ENCODE measurements around the gene AP1G2.

GRCh38 chr14:23572836-23573235 is 5.2 kb upstream of the AP1G2 start:
- TF ChIP-seq, protein P1, sequence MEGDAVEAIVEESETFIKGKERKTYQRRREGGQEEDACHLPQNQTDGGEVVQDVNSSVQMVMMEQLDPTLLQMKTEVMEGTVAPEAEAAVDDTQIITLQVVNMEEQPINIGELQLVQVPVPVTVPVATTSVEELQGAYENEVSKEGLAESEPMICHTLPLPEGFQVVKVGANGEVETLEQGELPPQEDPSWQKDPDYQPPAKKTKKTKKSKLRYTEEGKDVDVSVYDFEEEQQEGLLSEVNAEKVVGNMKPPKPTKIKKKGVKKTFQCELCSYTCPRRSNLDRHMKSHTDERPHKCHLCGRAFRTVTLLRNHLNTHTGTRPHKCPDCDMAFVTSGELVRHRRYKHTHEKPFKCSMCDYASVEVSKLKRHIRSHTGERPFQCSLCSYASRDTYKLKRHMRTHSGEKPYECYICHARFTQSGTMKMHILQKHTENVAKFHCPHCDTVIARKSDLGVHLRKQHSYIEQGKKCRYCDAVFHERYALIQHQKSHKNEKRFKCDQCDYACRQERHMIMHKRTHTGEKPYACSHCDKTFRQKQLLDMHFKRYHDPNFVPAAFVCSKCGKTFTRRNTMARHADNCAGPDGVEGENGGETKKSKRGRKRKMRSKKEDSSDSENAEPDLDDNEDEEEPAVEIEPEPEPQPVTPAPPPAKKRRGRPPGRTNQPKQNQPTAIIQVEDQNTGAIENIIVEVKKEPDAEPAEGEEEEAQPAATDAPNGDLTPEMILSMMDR (IDR thresholded peaks at IDR 0.05; ENCODE audit: low read depth, low read length, missing input control): no peak
- TF ChIP-seq EGR1 (IDR thresholded peaks at IDR 0.05; ENCODE audit: low read depth in 2 of 2) (no peak), REST (IDR thresholded peaks at IDR 0.05) (no peak)
